ENCODE measurements around the gene CPPED1.

The CPPED1 gene

DNA sequence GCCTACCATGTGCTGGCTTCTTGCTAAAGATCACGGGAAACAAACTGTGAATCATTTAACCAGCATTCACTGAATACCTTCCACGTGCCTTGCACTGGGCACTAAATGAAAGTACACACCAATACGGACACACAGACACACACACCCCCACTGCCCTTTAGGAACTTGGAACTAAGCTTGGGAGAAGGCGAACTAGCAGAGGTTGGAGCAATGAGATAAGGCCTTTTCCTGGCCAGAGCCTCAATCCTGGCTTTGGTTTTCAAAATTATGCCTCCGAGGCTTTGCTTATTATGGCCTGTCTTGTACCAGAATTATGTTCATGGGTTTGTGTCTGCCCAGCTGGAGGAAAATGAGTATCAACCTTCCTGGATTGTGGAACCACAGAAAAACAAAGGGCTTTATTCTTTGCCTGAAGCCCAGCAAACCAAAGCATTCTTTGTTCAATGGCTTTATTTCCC is 32.3 kb downstream of the CPPED1 start:
- 89% methylated on average over 5 of the region's 5 CpGs for WGBS
- no peak overlapping the region for H3K4me3 ChIP-seq (ENCODE audit: insufficient read depth in 1 of 2, low read depth in 1 of 2, low read length in 2 of 2)
- no peak for DNase-seq

GRCh38 chr16:12769525-12769924 is 34.2 kb downstream of the CPPED1 start:
- no peak overlapping the region for H2BK5ac ChIP-seq (ENCODE audit: low read depth, low read length, poor library complexity, severe bottlenecking)

More for the DNA sequence above, 32.3 kb downstream of the CPPED1 start:
- no peak overlapping the region for H3K27ac ChIP-seq (ENCODE audit: low read length, poor library complexity, severe bottlenecking)
- no peaks in the 10 kb centered on the region for H3K9me3 ChIP-seq (ENCODE audit: control insufficient read depth, low read length)
- H2BK5ac ChIP-seq (ENCODE audit: low read depth, low read length, poor library complexity, severe bottlenecking): no peak overlapping the region
- peaks cover 12% of the 10 kb centered on the region for H3K79me1 ChIP-seq (replicated peaks; ENCODE audit: low read length, poor library complexity, severe bottlenecking)
- no peak overlapping the region for H3K4me2 ChIP-seq (ENCODE audit: low read length, poor library complexity, severe bottlenecking)
- no peak overlapping the region for H4K8ac ChIP-seq (ENCODE audit: low read length)
- H3K36me3 ChIP-seq (ENCODE audit: control insufficient read depth in 1 of 2, insufficient read depth in 2 of 2, low read depth in 1 of 2, low read length in 2 of 2): peaks cover 3 to 18% of the 10 kb centered on the region in 2 experiments
- H3K9ac ChIP-seq (ENCODE audit: low read length): no peak overlapping the region
- H3K4ac ChIP-seq (ENCODE audit: low read depth in 1 of 2, low read length in 2 of 2): no peak overlapping the region
- no peak overlapping the region for H2AFZ ChIP-seq (ENCODE audit: low read depth, low read length)
- no peak overlapping the region for H3K23ac ChIP-seq (ENCODE audit: low read length in 2 of 2)
- H3K14ac ChIP-seq (ENCODE audit: low read length in 2 of 2): peak overlapping the region in 1 of 2 experiments; percentile 24
- peak overlapping the region; percentile 46 for H4K91ac ChIP-seq (ENCODE audit: low read length)
- no peak overlapping the region for H2BK12ac ChIP-seq (ENCODE audit: low read length in 2 of 2)
- no peak overlapping the region for H3K18ac ChIP-seq (ENCODE audit: low read depth in 1 of 2, low read length in 2 of 2)
- no peaks in the 10 kb centered on the region for H3K4me1 ChIP-seq (ENCODE audit: control insufficient read depth, insufficient read depth, low read depth, low read length)
- H2BK120ac ChIP-seq (ENCODE audit: low read depth, low read length): no peak overlapping the region
- no peak overlapping the region for H2BK15ac ChIP-seq (ENCODE audit: low read depth, poor library complexity, severe bottlenecking)
- H3K27me3 ChIP-seq (ENCODE audit: control insufficient read depth in 1 of 2, insufficient read depth in 1 of 2, low read length in 2 of 2): no peaks in the 10 kb centered on the region
- H2AK5ac ChIP-seq (ENCODE audit: low read length, severe bottlenecking): no peak overlapping the region

DNA sequence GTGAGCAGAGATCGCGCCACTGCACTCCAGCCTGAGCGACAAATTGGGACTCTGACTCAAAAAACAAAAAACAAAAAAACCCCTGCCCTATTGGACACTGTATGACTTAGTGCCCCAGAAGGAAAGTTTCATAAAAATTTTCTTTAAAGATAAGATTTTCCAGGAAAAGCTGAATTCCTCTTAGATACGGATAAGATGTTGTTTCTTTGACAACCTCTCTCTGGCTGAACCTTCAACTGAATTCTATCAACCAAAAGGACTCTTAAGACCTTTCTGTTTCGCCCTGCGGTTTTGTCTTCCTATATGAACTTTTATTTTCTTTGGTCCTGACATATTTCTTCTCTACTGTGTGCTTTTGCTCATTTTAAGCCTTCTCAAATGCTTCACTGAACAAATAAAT is 35.8 kb downstream of the CPPED1 start:
- 78% methylated on average over 5 of the region's 6 CpGs for WGBS
- Histone ChIP-seq H3K27ac (ENCODE audit: low read length, poor library complexity, severe bottlenecking) (no peak overlapping the region), H3K27me3 (ENCODE audit: control insufficient read depth in 1 of 2, insufficient read depth in 1 of 2, low read length in 2 of 2) (no peaks in the 10 kb centered on the region), H2BK15ac (ENCODE audit: low read depth, poor library complexity, severe bottlenecking) (no peak overlapping the region), H2BK120ac (ENCODE audit: low read depth, low read length) (no peak overlapping the region), H3K14ac (ENCODE audit: low read length in 2 of 2) (no peak overlapping the region), H2AK5ac (ENCODE audit: low read length, severe bottlenecking) (no peak overlapping the region), H4K8ac (ENCODE audit: low read length) (no peak overlapping the region), H3K4ac (ENCODE audit: low read depth in 1 of 2, low read length in 2 of 2) (no peak overlapping the region), H2BK12ac (ENCODE audit: low read length in 2 of 2) (no peak overlapping the region), H3K9me3 (ENCODE audit: control insufficient read depth, low read length) (no peaks in the 10 kb centered on the region), H4K91ac (ENCODE audit: low read length) (no peak overlapping the region), H2AFZ (ENCODE audit: low read depth, low read length) (no peak overlapping the region), H3K9ac (ENCODE audit: low read length) (no peak overlapping the region), H3K4me2 (ENCODE audit: low read length, poor library complexity, severe bottlenecking) (no peak overlapping the region), H2BK5ac (ENCODE audit: low read depth, low read length, poor library complexity, severe bottlenecking) (no peak overlapping the region), H3K4me1 (ENCODE audit: control insufficient read depth, insufficient read depth, low read depth, low read length) (no peaks in the 10 kb centered on the region), H3K23ac (ENCODE audit: low read length in 2 of 2) (no peak overlapping the region), H3K79me1 (replicated peaks; ENCODE audit: low read length, poor library complexity, severe bottlenecking) (peaks cover 14% of the 10 kb centered on the region), H3K4me3 (ENCODE audit: insufficient read depth in 1 of 2, low read depth in 1 of 2, low read length in 2 of 2) (no peak overlapping the region), H3K18ac (ENCODE audit: low read depth in 1 of 2, low read length in 2 of 2) (no peak overlapping the region), H3K36me3 (ENCODE audit: control insufficient read depth in 1 of 2, insufficient read depth in 2 of 2, low read depth in 1 of 2, low read length in 2 of 2) (peaks cover 0 to 3% of the 10 kb centered on the region in 2 experiments)
- no peak for DNase-seq

More at GRCh38 chr16:12769525-12769924, 34.2 kb downstream of the CPPED1 start:
- Histone ChIP-seq H3K4me1 (ENCODE audit: control insufficient read depth, insufficient read depth, low read depth, low read length) (no peaks in the 10 kb centered on the region), H4K91ac (ENCODE audit: low read length) (no peak overlapping the region), H3K23ac (ENCODE audit: low read length in 2 of 2) (no peak overlapping the region), H3K9ac (ENCODE audit: low read length) (no peak overlapping the region), H3K4me3 (ENCODE audit: insufficient read depth in 1 of 2, low read depth in 1 of 2, low read length in 2 of 2) (no peak overlapping the region), H2BK12ac (ENCODE audit: low read length in 2 of 2) (no peak overlapping the region), H3K18ac (ENCODE audit: low read depth in 1 of 2, low read length in 2 of 2) (no peak overlapping the region), H3K4ac (ENCODE audit: low read depth in 1 of 2, low read length in 2 of 2) (no peak overlapping the region), H2AK5ac (ENCODE audit: low read length, severe bottlenecking) (no peak overlapping the region), H2BK120ac (ENCODE audit: low read depth, low read length) (no peak overlapping the region), H2BK15ac (ENCODE audit: low read depth, poor library complexity, severe bottlenecking) (no peak overlapping the region), H3K4me2 (ENCODE audit: low read length, poor library complexity, severe bottlenecking) (no peak overlapping the region), H3K27ac (ENCODE audit: low read length, poor library complexity, severe bottlenecking) (no peak overlapping the region), H3K14ac (ENCODE audit: low read length in 2 of 2) (no peak overlapping the region), H3K79me1 (replicated peaks; ENCODE audit: low read length, poor library complexity, severe bottlenecking) (peaks cover 12% of the 10 kb centered on the region), H3K27me3 (ENCODE audit: control insufficient read depth in 1 of 2, insufficient read depth in 1 of 2, low read length in 2 of 2) (no peaks in the 10 kb centered on the region), H2AFZ (ENCODE audit: low read depth, low read length) (no peak overlapping the region), H4K8ac (ENCODE audit: low read length) (no peak overlapping the region), H3K9me3 (ENCODE audit: control insufficient read depth, low read length) (no peaks in the 10 kb centered on the region), H3K36me3 (ENCODE audit: control insufficient read depth in 1 of 2, insufficient read depth in 2 of 2, low read depth in 1 of 2, low read length in 2 of 2) (peaks cover 0 to 5% of the 10 kb centered on the region in 2 experiments)
- DNase-seq: no peak
- 92% methylated on average over 6 of the region's 7 CpGs for WGBS

DNA sequence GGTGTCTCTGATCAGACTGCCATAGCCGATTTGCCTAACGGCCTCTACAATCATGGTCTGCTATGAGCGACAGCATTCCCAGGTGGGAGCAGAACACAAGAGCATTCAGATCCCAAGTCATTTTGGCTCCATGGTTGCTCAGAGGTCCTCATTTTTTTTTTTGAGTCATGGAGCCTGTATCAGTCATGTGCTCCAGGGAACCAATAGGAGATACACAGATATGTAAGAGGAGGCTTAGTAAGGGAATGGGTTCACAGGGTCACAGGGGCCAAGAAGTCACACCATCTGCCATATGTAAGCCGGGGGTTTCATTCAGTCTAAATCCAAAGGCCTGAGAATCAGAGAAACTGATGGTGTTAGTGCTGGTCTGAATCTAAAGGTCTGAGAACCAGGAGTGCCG is 36.8 kb downstream of the CPPED1 start:
- Histone ChIP-seq H3K36me3 (ENCODE audit: control insufficient read depth in 1 of 2, insufficient read depth in 2 of 2, low read depth in 1 of 2, low read length in 2 of 2) (peaks cover 0 to 3% of the 10 kb centered on the region in 2 experiments), H3K18ac (ENCODE audit: low read depth in 1 of 2, low read length in 2 of 2) (no peak overlapping the region), H4K91ac (ENCODE audit: low read length) (no peak overlapping the region), H3K79me1 (replicated peaks; ENCODE audit: low read length, poor library complexity, severe bottlenecking) (peaks cover 14% of the 10 kb centered on the region), H3K27me3 (ENCODE audit: control insufficient read depth in 1 of 2, insufficient read depth in 1 of 2, low read length in 2 of 2) (no peaks in the 10 kb centered on the region), H2AK5ac (ENCODE audit: low read length, severe bottlenecking) (no peak overlapping the region), H3K27ac (ENCODE audit: low read length, poor library complexity, severe bottlenecking) (no peak overlapping the region), H3K4ac (ENCODE audit: low read depth in 1 of 2, low read length in 2 of 2) (no peak overlapping the region), H3K4me1 (ENCODE audit: control insufficient read depth, insufficient read depth, low read depth, low read length) (no peaks in the 10 kb centered on the region), H2BK5ac (ENCODE audit: low read depth, low read length, poor library complexity, severe bottlenecking) (no peak overlapping the region), H2AFZ (ENCODE audit: low read depth, low read length) (no peak overlapping the region), H3K4me2 (ENCODE audit: low read length, poor library complexity, severe bottlenecking) (no peak overlapping the region), H2BK15ac (ENCODE audit: low read depth, poor library complexity, severe bottlenecking) (no peak overlapping the region), H3K9ac (ENCODE audit: low read length) (no peak overlapping the region), H3K9me3 (ENCODE audit: control insufficient read depth, low read length) (no peaks in the 10 kb centered on the region), H2BK12ac (ENCODE audit: low read length in 2 of 2) (no peak overlapping the region), H4K8ac (ENCODE audit: low read length) (no peak overlapping the region), H3K23ac (ENCODE audit: low read length in 2 of 2) (no peak overlapping the region), H3K4me3 (ENCODE audit: insufficient read depth in 1 of 2, low read depth in 1 of 2, low read length in 2 of 2) (no peak overlapping the region), H3K14ac (ENCODE audit: low read length in 2 of 2) (no peak overlapping the region), H2BK120ac (ENCODE audit: low read depth, low read length) (no peak overlapping the region)
- 93% methylated on average over 5 of the region's 5 CpGs for WGBS
- no peak for DNase-seq

All from mesenchymal stem cell (in vitro differentiated cells and primary cell).